Fibroblast of pulmonary artery (primary cell): ENCODE measurements around the gene EXT2.

ENCODE experiments used
- DNase-seq: peaks from one replicate; pipeline ENCODE4 v3.0.0-alpha.2; 2010; ENCODE audit warnings: low read depth
- H3K4me3 ChIP-seq: replicated peaks from 2 replicates; pipeline ENCODE4 v1.5.1; 2011; ENCODE audit warnings: low read depth, mild to moderate bottlenecking, control low read depth, low read length, moderate library complexity
- CTCF ChIP-seq: IDR thresholded peaks from 2 replicates; pipeline ENCODE4 v1.5.1; 2011; ENCODE audit warnings: mild to moderate bottlenecking, control low read depth, low read length, inconsistent platforms; ENCODE audit errors: missing control alignments

EXT2 gene

GRCh38 chr11:44277196-44278090 lies 182.0 kb downstream of the EXT2 start:
- H3K4me3 ChIP-seq: no peak overlapping the region
- no peak for DNase-seq

GRCh38 chr11:44279483-44279882 lies 184.0 kb downstream of the EXT2 start:
- no peak overlapping the region for H3K4me3 ChIP-seq
- DNase-seq: no peak
- TF ChIP-seq CTCF: no peak

More at GRCh38 chr11:44277196-44278090, 182.0 kb downstream of the EXT2 start:
- TF ChIP-seq CTCF: no peak

- no peak for TF ChIP-seq CTCF
- H3K4me3 ChIP-seq: no peak overlapping the region
- no peak for DNase-seq
Observed at GRCh38 chr11:44280257-44280656, 184.8 kb downstream of the EXT2 start.

- DNase-seq: no peak
- TF ChIP-seq CTCF: no peak
- H3K4me3 ChIP-seq: no peak overlapping the region
Observed at GRCh38 chr11:44281151-44281550, 185.7 kb downstream of the EXT2 start.

- DNase-seq: no peak
- H3K4me3 ChIP-seq: no peak overlapping the region
- TF ChIP-seq CTCF: no peak
Observed at GRCh38 chr11:44282620-44283019, 187.1 kb downstream of the EXT2 start.

- TF ChIP-seq CTCF: no peak
- no peak overlapping the region for H3K4me3 ChIP-seq
- DNase-seq: no peak
Observed at GRCh38 chr11:44285756-44286155, 190.3 kb downstream of the EXT2 start.
